ACC112 (cell line): ENCODE data around the gene ACVR1C.

Experiments used
- H2AFZ ChIP-seq: fragments of 200-600 bp; sonication (generic); one replicate; pipeline ENCODE4 v1.6.0; 2017; ENCODE audit warnings: antibody characterized with exemption, low read length; ENCODE audit not compliant: unreplicated experiment
- H3K27ac ChIP-seq: fragments of 200-600 bp; sonication (generic); 2 replicates; pipeline ENCODE4 v1.5.1; 2014; ENCODE audit warnings: low read depth, mild to moderate bottlenecking, antibody characterized with exemption, low read length, moderate library complexity
- H3K27me3 ChIP-seq: fragments of 200-600 bp; sonication (generic); 2 replicates; pipeline ENCODE4 v1.6.1; 2014; ENCODE audit warnings: mild to moderate bottlenecking, antibody characterized with exemption, low read length, moderate library complexity, mixed read lengths; ENCODE audit not compliant: insufficient read depth
- H3K36me3 ChIP-seq: fragments of 200-600 bp; sonication (generic); 2 replicates; pipeline ENCODE4 v1.6.1; 2016; ENCODE audit warnings: mild to moderate bottlenecking, antibody characterized with exemption, low read length, moderate library complexity, mixed read lengths; ENCODE audit not compliant: insufficient read depth
- H3K4me1 ChIP-seq: fragments of 200-600 bp; sonication (generic); one replicate; pipeline ENCODE4 v1.6.1; 2016; ENCODE audit warnings: low read length, mixed read lengths; ENCODE audit not compliant: insufficient read depth, unreplicated experiment, control insufficient read depth
- H3K4me3 ChIP-seq: fragments of 200-600 bp; sonication (generic); 2 replicates; pipeline ENCODE4 v1.5.1; 2014; ENCODE audit warnings: mild to moderate bottlenecking, low read depth, low read length
- H3K79me2 ChIP-seq: fragments of 200-600 bp; sonication (generic); one replicate; pipeline ENCODE4 v1.6.0; 2016; ENCODE audit warnings: low read length; ENCODE audit not compliant: control insufficient read depth, unreplicated experiment, insufficient read depth

Gene ACVR1C

DNA sequence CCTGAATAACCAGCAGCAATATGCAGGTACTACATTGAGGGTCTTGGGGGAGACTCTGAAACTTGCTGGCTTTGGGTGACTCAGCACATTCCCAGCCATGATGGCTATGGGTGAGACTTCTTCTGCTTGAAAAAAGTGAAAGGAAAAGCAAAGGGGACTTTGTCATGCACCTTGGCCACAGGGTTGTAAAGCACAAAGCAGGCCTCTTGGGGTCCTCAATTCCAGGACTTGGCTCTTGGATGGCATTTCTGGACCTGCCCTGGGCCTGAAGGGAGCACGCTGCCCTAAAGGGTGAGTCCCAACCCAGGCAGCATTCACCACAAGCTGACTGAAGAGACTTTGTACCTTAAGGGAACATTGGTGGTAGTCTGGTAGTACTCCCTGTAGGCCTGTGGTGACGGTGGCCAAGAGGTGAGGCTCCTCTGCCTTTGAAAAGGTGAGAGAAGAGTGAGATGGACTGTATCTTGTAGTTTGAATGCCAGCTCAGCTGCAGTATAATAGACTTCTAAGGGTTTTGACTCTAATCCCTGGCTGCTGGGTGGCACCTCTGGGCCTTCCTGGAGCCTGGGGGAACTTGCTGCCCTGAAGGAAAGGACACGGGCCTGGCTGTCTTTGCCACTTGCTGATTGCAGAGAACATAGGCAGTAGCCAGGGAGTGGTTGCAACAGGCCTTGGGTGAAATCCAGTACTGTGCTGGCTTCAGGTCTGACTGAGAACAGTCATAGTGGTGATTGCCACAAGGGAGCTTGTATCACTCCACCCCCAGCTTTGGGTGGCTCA, 148.3 kb downstream of the ACVR1C start:
- peak overlapping the region; percentile 58 for H2AFZ ChIP-seq
- H3K27ac ChIP-seq = no peak overlapping the region
- no peaks in the 10 kb centered on the region for H3K36me3 ChIP-seq
- H3K4me3 ChIP-seq = no peak overlapping the region
- peaks cover 20% of the 10 kb centered on the region for H3K4me1 ChIP-seq
- no peaks in the 10 kb centered on the region for H3K27me3 ChIP-seq
- H3K79me2 ChIP-seq = no peaks in the 10 kb centered on the region

DNA sequence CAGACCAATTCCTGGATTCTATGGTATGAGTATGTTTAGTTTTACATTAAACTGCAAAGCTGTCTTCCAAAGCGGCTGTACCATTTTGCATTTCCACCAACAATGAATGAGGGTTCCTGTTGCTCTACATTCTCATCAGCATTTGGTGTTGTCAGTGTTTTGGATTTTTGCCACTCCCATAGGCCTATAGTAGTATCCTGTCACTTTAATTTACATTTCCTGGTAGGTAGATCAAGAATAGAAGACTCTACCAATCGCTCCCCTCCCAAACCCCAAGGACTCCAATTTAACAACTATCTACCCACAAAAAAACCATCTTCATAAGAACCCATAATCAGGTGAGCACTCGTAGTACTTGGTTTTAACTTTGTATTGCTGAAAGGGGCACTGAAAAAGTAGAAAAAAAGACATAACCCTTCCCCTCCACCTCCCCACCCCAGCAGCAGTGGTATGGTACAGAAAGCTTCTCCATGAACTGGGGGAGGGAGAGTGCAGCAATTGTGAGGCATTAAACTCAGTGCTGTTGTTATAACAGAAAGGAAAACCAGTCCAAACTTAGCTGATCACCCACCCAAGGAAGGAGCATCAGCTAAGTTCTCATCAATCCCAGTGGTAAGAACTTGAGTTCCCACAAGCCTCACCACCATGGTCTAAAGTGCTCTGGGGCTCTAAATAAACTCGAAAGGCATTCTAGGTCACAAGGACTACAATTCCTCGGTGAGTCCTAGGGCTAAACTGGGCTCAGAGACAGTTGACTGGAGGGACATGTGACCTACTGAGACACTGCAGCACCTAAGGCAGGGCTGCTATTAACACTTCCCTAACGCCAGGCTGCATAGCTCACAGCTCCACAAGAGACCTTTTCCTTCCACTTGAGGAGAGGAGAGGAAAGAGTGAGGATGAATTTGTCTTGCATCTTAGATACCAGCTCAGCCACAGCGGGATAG, 149.3 kb downstream of the ACVR1C start:
- no peaks in the 10 kb centered on the region for H3K36me3 ChIP-seq
- H2AFZ ChIP-seq = no peak overlapping the region
- no peak overlapping the region for H3K4me3 ChIP-seq
- no peaks in the 10 kb centered on the region for H3K79me2 ChIP-seq
- H3K27me3 ChIP-seq = no peaks in the 10 kb centered on the region
- peaks cover 20% of the 10 kb centered on the region for H3K4me1 ChIP-seq
- no peak overlapping the region for H3K27ac ChIP-seq

DNA sequence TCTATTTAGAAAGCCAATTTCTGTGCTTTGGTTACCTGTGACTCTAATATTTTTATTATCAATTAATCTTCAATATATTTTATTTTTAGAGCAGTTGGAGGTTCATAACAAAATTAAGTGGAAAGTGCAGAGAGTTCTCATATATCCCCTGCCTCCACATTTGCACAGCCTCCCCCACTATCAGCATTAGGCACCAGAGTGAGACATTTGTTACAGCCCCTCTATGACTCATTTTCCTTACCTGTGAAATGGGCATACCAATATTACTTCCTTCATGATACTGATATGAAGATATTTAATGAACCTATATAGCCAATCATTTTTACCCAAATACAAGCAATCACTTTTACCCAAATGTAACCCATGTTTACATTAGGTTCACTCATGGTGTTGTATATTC, 150.7 kb downstream of the ACVR1C start:
- no peak overlapping the region for H2AFZ ChIP-seq
- no peaks in the 10 kb centered on the region for H3K79me2 ChIP-seq
- H3K4me3 ChIP-seq = no peak overlapping the region
- H3K4me1 ChIP-seq = peaks cover 20% of the 10 kb centered on the region
- H3K27ac ChIP-seq = no peak overlapping the region
- H3K36me3 ChIP-seq = no peaks in the 10 kb centered on the region
- H3K27me3 ChIP-seq = no peaks in the 10 kb centered on the region

DNA sequence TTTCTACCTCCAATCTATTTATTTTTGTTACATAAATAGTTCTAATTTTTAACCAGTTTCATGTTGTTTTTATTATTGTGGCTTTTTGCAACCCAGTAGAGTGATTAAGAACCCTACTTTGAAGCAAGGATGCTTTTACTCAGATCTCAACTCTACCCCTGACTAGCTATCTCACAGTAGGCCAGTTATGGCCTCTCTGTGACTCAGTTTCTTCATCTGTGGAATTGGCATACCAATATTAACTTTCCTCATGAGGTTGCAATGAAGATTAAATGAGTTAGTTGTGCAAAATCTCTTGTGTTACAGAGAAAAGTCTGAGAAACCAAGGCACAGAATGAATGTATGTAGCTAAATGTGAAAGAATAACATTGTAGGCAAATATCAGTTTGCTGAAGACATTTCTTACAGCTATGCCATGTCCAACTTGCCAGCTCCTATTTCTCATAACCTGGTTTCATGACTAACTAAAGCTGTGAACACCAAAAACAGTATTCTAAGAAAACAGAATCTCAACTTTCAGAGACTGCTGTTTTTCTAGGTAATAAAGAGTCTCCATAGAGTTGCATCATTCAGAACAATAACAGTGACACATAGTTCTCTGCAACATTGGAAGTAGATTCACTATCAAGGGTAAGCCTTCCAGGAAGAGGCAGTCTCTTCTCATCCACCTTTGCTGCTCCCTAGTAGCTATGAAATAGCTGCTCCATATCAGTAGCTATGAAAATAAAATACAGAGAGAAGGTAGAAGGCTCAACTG, 151.5 kb downstream of the ACVR1C start:
- peak overlapping the region; percentile 36 for H3K27ac ChIP-seq
- H3K27me3 ChIP-seq = no peaks in the 10 kb centered on the region
- no peaks in the 10 kb centered on the region for H3K79me2 ChIP-seq
- H3K4me1 ChIP-seq = peaks cover 20% of the 10 kb centered on the region
- H2AFZ ChIP-seq = no peak overlapping the region
- no peak overlapping the region for H3K4me3 ChIP-seq
- H3K36me3 ChIP-seq = no peaks in the 10 kb centered on the region
